Measurements from ENCODE around the gene ERBB3.

Gene ERBB3

DNA sequence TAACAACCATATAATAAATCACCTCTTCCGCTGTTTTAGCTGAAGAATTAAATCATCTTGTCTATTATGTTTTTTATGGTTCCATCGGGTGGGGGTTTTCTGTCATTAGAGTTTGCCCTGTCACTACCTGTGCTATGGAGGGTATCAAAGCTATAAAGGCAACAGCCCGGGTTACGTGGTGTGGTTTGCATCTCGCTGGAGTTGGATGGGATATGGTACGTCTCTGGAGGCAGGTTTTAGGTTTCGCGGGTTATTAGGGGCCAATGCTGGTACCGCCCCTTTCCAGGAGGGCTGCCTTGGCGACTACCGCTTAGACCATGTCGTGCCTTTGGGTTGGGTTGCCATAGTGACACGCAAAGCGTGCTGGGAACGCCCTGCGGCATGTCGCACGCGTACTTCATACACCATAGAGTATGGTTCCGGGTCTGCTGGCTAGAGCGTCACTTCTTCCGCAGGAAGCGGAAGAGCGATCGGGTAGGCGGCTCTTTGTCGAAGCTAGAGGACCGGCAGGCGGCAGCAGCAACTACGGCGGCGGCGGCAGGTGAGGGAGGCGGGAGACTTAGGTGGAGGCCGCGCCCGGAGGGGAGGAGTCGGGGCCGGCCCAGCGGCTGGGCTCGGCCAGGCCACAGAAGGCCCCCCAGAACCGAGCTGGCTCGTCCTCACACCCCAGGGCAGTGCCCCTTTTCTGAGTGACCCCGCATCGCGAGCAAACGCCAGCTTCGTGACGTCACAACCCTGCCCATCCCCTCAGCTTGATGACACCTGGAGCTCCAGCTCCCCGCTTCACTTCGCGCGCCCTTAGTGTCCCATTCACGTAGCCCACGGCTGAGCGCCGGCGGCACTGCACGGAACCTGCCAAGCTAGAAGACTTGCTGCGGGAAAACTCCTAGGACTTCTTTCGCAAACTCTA is 38.1 kb downstream of the ERBB3 start, which contains the start of gene ZC3H10:
ZC3H10 (plus strand) TSS at position 489 of the 910 bp plus-strand sequence. CDS start 2,297 bp downstream, outside the sequence.
- peak; percentile 99 to 100 for DNase-seq (ENCODE audit: low read depth in 1 of 2, low spot score in 1 of 2)

DNA sequence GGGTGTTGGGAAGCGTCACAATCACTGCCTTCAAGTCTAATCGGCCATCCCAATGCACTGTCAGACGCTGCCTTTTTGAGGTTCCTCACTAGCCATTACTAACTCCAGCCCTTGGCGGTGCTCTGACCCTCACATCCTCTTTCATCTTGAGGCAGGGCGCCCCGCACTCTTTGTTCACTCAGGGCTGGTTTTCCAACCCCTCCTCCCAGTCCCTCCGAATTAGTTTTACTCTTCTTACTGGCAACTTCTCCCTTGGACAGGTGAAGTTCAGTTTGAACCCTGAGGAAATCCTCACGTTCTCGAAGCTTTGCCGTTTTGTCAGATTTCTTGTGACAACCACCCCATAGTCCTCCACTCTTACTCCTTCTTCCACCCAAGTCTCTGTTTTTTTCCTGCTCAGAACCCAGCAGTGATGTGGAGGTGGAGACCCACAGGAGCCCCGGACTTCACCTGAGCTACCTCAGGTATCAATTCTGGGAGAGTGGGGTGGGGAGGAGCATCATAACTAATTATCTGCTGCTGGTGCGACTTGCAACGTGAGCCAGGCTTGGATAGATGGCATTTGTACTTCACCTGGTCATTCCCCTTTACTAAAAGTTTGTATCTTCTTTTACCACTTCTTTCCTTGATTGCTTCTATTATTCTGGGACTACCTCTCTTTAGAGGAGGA is 38.9 kb downstream of the ERBB3 start:
- TF ChIP-seq, protein P1, sequence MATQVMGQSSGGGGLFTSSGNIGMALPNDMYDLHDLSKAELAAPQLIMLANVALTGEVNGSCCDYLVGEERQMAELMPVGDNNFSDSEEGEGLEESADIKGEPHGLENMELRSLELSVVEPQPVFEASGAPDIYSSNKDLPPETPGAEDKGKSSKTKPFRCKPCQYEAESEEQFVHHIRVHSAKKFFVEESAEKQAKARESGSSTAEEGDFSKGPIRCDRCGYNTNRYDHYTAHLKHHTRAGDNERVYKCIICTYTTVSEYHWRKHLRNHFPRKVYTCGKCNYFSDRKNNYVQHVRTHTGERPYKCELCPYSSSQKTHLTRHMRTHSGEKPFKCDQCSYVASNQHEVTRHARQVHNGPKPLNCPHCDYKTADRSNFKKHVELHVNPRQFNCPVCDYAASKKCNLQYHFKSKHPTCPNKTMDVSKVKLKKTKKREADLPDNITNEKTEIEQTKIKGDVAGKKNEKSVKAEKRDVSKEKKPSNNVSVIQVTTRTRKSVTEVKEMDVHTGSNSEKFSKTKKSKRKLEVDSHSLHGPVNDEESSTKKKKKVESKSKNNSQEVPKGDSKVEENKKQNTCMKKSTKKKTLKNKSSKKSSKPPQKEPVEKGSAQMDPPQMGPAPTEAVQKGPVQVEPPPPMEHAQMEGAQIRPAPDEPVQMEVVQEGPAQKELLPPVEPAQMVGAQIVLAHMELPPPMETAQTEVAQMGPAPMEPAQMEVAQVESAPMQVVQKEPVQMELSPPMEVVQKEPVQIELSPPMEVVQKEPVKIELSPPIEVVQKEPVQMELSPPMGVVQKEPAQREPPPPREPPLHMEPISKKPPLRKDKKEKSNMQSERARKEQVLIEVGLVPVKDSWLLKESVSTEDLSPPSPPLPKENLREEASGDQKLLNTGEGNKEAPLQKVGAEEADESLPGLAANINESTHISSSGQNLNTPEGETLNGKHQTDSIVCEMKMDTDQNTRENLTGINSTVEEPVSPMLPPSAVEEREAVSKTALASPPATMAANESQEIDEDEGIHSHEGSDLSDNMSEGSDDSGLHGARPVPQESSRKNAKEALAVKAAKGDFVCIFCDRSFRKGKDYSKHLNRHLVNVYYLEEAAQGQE (IDR thresholded peaks at IDR 0.05; ENCODE audit: insufficient replicate concordance, low read depth): no peak
- TF ChIP-seq, protein P2, sequence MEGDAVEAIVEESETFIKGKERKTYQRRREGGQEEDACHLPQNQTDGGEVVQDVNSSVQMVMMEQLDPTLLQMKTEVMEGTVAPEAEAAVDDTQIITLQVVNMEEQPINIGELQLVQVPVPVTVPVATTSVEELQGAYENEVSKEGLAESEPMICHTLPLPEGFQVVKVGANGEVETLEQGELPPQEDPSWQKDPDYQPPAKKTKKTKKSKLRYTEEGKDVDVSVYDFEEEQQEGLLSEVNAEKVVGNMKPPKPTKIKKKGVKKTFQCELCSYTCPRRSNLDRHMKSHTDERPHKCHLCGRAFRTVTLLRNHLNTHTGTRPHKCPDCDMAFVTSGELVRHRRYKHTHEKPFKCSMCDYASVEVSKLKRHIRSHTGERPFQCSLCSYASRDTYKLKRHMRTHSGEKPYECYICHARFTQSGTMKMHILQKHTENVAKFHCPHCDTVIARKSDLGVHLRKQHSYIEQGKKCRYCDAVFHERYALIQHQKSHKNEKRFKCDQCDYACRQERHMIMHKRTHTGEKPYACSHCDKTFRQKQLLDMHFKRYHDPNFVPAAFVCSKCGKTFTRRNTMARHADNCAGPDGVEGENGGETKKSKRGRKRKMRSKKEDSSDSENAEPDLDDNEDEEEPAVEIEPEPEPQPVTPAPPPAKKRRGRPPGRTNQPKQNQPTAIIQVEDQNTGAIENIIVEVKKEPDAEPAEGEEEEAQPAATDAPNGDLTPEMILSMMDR (IDR thresholded peaks at IDR 0.05; ENCODE audit: insufficient read depth, low read length): no peak
- TF ChIP-seq SPI1 (IDR thresholded peaks at IDR 0.05; ENCODE audit: borderline replicate concordance, low read depth) (no peak), GABPA (IDR thresholded peaks at IDR 0.05; ENCODE audit: low read depth) (no peak), POLR2AphosphoS5 (IDR thresholded peaks at IDR 0.05; ENCODE audit: low read depth) (no peak)
- DNase-seq (ENCODE audit: low read depth in 1 of 2, low spot score in 1 of 2): no peak
- Histone ChIP-seq H3K27ac (replicated peaks) (peak overlapping the region; percentile 96), H3K4me3 (replicated peaks; ENCODE audit: insufficient read depth, low read length) (peak overlapping the region; percentile 70), H3K27me3 (ENCODE audit: insufficient read depth, poor library complexity, severe bottlenecking) (no peaks in the 10 kb centered on the region)

More for the DNA sequence above, 38.1 kb downstream of the ERBB3 start, which contains the start of gene ZC3H10:
- H3K27me3 ChIP-seq (ENCODE audit: insufficient read depth, poor library complexity, severe bottlenecking): no peaks in the 10 kb centered on the region
- peak within 1 kb of the TSS; percentile 70 for H3K4me3 ChIP-seq (replicated peaks; ENCODE audit: insufficient read depth, low read length)
- peak within 1 kb of the TSS; percentile 96 for H3K27ac ChIP-seq (replicated peaks)
- TF ChIP-seq, protein P1 (IDR thresholded peaks at IDR 0.05; ENCODE audit: insufficient replicate concordance, low read depth): no peak
- TF ChIP-seq GABPA (IDR thresholded peaks at IDR 0.05; ENCODE audit: low read depth): peak; percentile 98
- TF ChIP-seq POLR2AphosphoS5 (IDR thresholded peaks at IDR 0.05; ENCODE audit: low read depth): peak; percentile 100
- TF ChIP-seq SPI1 (IDR thresholded peaks at IDR 0.05; ENCODE audit: borderline replicate concordance, low read depth): peak; percentile 65; the same call in 1 of the 2 replicates

DNA sequence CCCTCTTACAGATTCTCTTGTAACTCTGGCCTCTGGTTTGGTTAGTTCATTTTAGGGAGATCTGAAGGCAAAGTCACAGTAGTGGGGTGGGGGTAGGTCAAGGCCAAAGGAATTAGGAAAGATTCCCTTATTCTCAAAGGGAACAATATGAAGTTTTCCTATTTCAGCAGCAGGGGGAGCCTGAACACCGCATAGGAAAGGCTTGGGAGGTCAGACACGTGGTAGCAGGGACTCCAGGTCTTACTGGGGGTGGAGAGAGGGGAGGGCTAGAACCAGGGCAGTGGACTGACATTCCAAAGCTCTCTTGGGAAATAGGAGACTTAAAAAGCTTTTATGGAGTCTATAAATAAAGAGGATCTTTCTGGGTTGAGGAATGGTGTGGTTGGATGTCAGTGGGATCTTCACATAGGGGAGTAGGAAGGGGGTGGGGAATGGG is 39.4 kb downstream of the ERBB3 start:
- DNase-seq (ENCODE audit: low read depth in 1 of 2, low spot score in 1 of 2): peak in 1 of 2 experiments; percentile 86
- Histone ChIP-seq H3K27ac (replicated peaks) (peak overlapping the region; percentile 2; the same call in 1 of the 2 replicates), H3K27me3 (ENCODE audit: insufficient read depth, poor library complexity, severe bottlenecking) (no peaks in the 10 kb centered on the region), H3K4me3 (replicated peaks; ENCODE audit: insufficient read depth, low read length) (peak overlapping the region; percentile 70)
- TF ChIP-seq, protein P2 (IDR thresholded peaks at IDR 0.05; ENCODE audit: insufficient read depth, low read length): peak; percentile 56
- TF ChIP-seq, protein P1 (IDR thresholded peaks at IDR 0.05; ENCODE audit: insufficient replicate concordance, low read depth): no peak

Data from HL-60 (cell line).